H9 (cell line): ENCODE measurements around the gene CCDC18. TPM values are rescaled to one million over a fixed set of nuclear protein-coding genes. Genes with fewer than 3 reads are reported as not detected.

Experiments
- DNase-seq: peaks from one replicate; pipeline ENCODE4 v3.0.0-alpha.2; 2017
- H2AFZ ChIP-seq: one replicate; pipeline ENCODE4 v1.6.1; 2013; ENCODE audit warnings: mild to moderate bottlenecking, low read length, control low read depth, moderate library complexity
- H2AK5ac ChIP-seq: 2 replicates; pipeline ENCODE4 v1.6.1; 2013; ENCODE audit warnings: low read length, control low read depth, mixed read lengths; ENCODE audit not compliant: insufficient read length
- H2BK120ac ChIP-seq: one replicate; pipeline ENCODE4 v1.6.1; 2013; ENCODE audit warnings: low read depth, mild to moderate bottlenecking, low read length, control low read depth, inconsistent platforms; ENCODE audit not compliant: poor library complexity, severe bottlenecking
- H2BK12ac ChIP-seq: 2 replicates; pipeline ENCODE4 v1.6.1; 2013; ENCODE audit warnings: low read length, control low read depth, mixed read lengths, low read depth; ENCODE audit not compliant: insufficient read length
- H2BK15ac ChIP-seq: 2 replicates; pipeline ENCODE4 v1.6.1; 2013; ENCODE audit warnings: low read depth, low read length, control low read depth
- H2BK20ac ChIP-seq: one replicate; pipeline ENCODE4 v1.6.1; 2013; ENCODE audit warnings: low read depth, mild to moderate bottlenecking, low read length, control low read depth, inconsistent platforms; ENCODE audit not compliant: poor library complexity, severe bottlenecking
- H2BK5ac ChIP-seq: 2 replicates; pipeline ENCODE4 v1.6.1; 2013; ENCODE audit warnings: low read length, control low read depth, mixed read lengths; ENCODE audit not compliant: insufficient read length
- H3K14ac ChIP-seq: 2 replicates; pipeline ENCODE4 v1.6.1; 2013; ENCODE audit warnings: low read length, control low read depth; ENCODE audit not compliant: insufficient read depth
- H3K18ac ChIP-seq: 2 replicates; pipeline ENCODE4 v1.6.1; 2013; ENCODE audit warnings: low read depth, mild to moderate bottlenecking, mixed read lengths, low read length, control low read depth; ENCODE audit not compliant: insufficient read length
- H3K23ac ChIP-seq: 2 replicates; pipeline ENCODE4 v1.6.1; 2013; ENCODE audit warnings: low read length, control low read depth, mixed read lengths, low read depth; ENCODE audit not compliant: insufficient read length
- H3K23me2 ChIP-seq: 2 replicates; pipeline ENCODE4 v1.6.1; 2013; ENCODE audit warnings: low read depth, mild to moderate bottlenecking, mixed read lengths, low read length, control low read depth; ENCODE audit not compliant: insufficient read length, poor library complexity, severe bottlenecking
- H3K27ac ChIP-seq: 2 replicates; pipeline ENCODE4 v1.5.1; 2013; ENCODE audit warnings: low read length, control low read depth, mixed read lengths, low read depth; ENCODE audit not compliant: insufficient read length
- H3K27me3 ChIP-seq: 2 replicates; pipeline ENCODE4 v1.6.1; 2013; ENCODE audit warnings: low read length, control low read depth, inconsistent platforms; ENCODE audit not compliant: insufficient read depth
- H3K4ac ChIP-seq: 2 replicates; pipeline ENCODE4 v1.6.1; 2013; ENCODE audit warnings: low read depth, mild to moderate bottlenecking, control low read depth, inconsistent platforms, low read length, moderate library complexity
- H3K4me1 ChIP-seq: 2 replicates; pipeline ENCODE4 v1.6.1; 2013; ENCODE audit warnings: low read length, control low read depth, inconsistent platforms; ENCODE audit not compliant: insufficient read depth
- H3K4me2 ChIP-seq: 2 replicates; pipeline ENCODE4 v1.6.1; 2013; ENCODE audit warnings: low read length, control low read depth, mixed read lengths; ENCODE audit not compliant: insufficient read length, insufficient read depth
- H3K56ac ChIP-seq: 2 replicates; pipeline ENCODE4 v1.6.1; 2013; ENCODE audit warnings: low read depth, mild to moderate bottlenecking, mixed read lengths, low read length, control low read depth; ENCODE audit not compliant: insufficient read length
- H3K79me1 ChIP-seq: 2 replicates; pipeline ENCODE4 v1.6.1; 2013; ENCODE audit warnings: low read depth, mild to moderate bottlenecking, moderate library complexity, low read length, control low read depth, inconsistent platforms; ENCODE audit not compliant: insufficient read depth, poor library complexity, severe bottlenecking
- H3K79me2 ChIP-seq: 2 replicates; pipeline ENCODE4 v1.6.1; 2013; ENCODE audit warnings: low read length, control low read depth, inconsistent platforms; ENCODE audit not compliant: insufficient read depth
- H3K9ac ChIP-seq: 2 replicates; pipeline ENCODE4 v1.6.1; 2013; ENCODE audit warnings: low read length, control low read depth, mixed read lengths; ENCODE audit not compliant: insufficient read length; ENCODE audit errors: extremely low read depth
- H3K9me3 ChIP-seq: one replicate; pipeline ENCODE4 v1.6.1; 2013; ENCODE audit warnings: low read depth, low read length, inconsistent platforms; ENCODE audit not compliant: control insufficient read depth
- H3T11ph ChIP-seq: one replicate; pipeline ENCODE4 v1.6.1; 2013; ENCODE audit warnings: mild to moderate bottlenecking, low read length, control low read depth, inconsistent platforms
- H4K20me1 ChIP-seq: one replicate; pipeline ENCODE4 v1.6.1; 2013; ENCODE audit not compliant: control insufficient read depth, insufficient read length, insufficient read depth
- H4K5ac ChIP-seq: 2 replicates; pipeline ENCODE4 v1.6.1; 2013; ENCODE audit warnings: low read depth, mild to moderate bottlenecking, mixed read lengths, low read length, control low read depth; ENCODE audit not compliant: insufficient read length
- H4K8ac ChIP-seq: replicated peaks from 2 replicates; pipeline ENCODE4 v1.6.1; 2013; ENCODE audit warnings: low read length, control low read depth, mixed read lengths, low read depth; ENCODE audit not compliant: insufficient read length
- H4K91ac ChIP-seq: 2 replicates; pipeline ENCODE4 v1.6.1; 2013; ENCODE audit warnings: low read depth, mild to moderate bottlenecking, moderate library complexity, mixed read lengths, low read length, control low read depth; ENCODE audit not compliant: insufficient read length
- H3K27ac Mint-ChIP-seq, 3 experiments: 2 replicates in 2 of 3; 3 replicates in 1 of 3; pipeline ENCODE4 v1.8.0; 2020 to 2021; ENCODE audit warnings: mixed read lengths in 3 of 3, mild to moderate bottlenecking in 1 of 3, moderate library complexity in 1 of 3
- H3K27me3 Mint-ChIP-seq: 2 replicates; pipeline ENCODE4 v1.8.0; 2021; ENCODE audit warnings: low read depth, mild to moderate bottlenecking, moderate library complexity, mixed read lengths
- H3K36me3 Mint-ChIP-seq, 3 experiments: 2 replicates in 2 of 3; 3 replicates in 1 of 3; pipeline ENCODE4 v1.8.0; 2020 to 2021; ENCODE audit warnings: low read depth in 3 of 3, mixed read lengths in 3 of 3; ENCODE audit not compliant: insufficient read depth in 1 of 3
- H3K4me1 Mint-ChIP-seq, 2 experiments: 2 replicates each; pipeline ENCODE4 v1.8.0; 2020; ENCODE audit warnings: mixed read lengths in 2 of 2
- H3K4me3 Mint-ChIP-seq, 2 experiments: 2 replicates in 1 of 2; 3 replicates in 1 of 2; pipeline ENCODE4 v1.8.0; 2020 to 2021; ENCODE audit warnings: mild to moderate bottlenecking in 2 of 2, mixed read lengths in 2 of 2, moderate library complexity in 1 of 2
- H3K9me3 Mint-ChIP-seq, 2 experiments: 2 replicates in 1 of 2; 3 replicates in 1 of 2; pipeline ENCODE4 v1.8.0; 2020; ENCODE audit warnings: mild to moderate bottlenecking in 2 of 2, mixed read lengths in 2 of 2, moderate library complexity in 1 of 2
- CTCF ChIP-seq: fragments of 200-600 bp; sonication (generic); conservative IDR thresholded peaks from 3 replicates; pipeline ENCODE4 v1.8.0; 2021; ENCODE audit warnings: antibody characterized with exemption, mild to moderate bottlenecking
- WGBS: extraction: QIAGEN DNeasy Blood & Tissue Kit; methylation state at CpG from one replicate; pipeline ENCODE4 v1.1.7; 2013; ENCODE audit warnings: missing lambda C conversion rate, low lambda C conversion rate, mixed read lengths; ENCODE audit not compliant: insufficient read length; ENCODE audit errors: extremely low coverage; 5-methylcytosine and 5-hydroxymethylcytosine counted together
- total RNA-seq: library from RNA; stranded (reverse); gene quantifications from 2 replicates; pipeline ENCODE4 v1.2.1, GENCODE V29; 2021

CCDC18 gene
- total RNA-seq, 1 experiment from 2014 or later, result 19.5 TPM

GRCh38 chr1:93252598-93252997 lies 72.1 kb downstream of the CCDC18 start:
- Histone ChIP-seq H2AK5ac (no peak overlapping the region), H2BK5ac (no peak overlapping the region), H2BK12ac (no peak overlapping the region), H3K27me3 (no peaks in the 10 kb centered on the region), H4K91ac (no peak overlapping the region), H3K9ac (no peak overlapping the region), H2AFZ (no peak overlapping the region), H2BK120ac (no peak overlapping the region), H3K4me1 (no peaks in the 10 kb centered on the region), H3K23me2 (no peaks in the 10 kb centered on the region), H3K18ac (no peak overlapping the region), H4K5ac (no peak overlapping the region), H3K23ac (no peak overlapping the region), H2BK20ac (no peak overlapping the region), H3K9me3 (no peaks in the 10 kb centered on the region), H3K4me2 (no peak overlapping the region), H4K8ac (no peak overlapping the region), H3K79me1 (no peaks in the 10 kb centered on the region), H4K20me1 (no peaks in the 10 kb centered on the region), H3K79me2 (no peaks in the 10 kb centered on the region), H3K27ac (no peak overlapping the region), H3T11ph (no peak overlapping the region), H2BK15ac (no peak overlapping the region), H3K4ac (no peak overlapping the region), H3K56ac (no peak overlapping the region), H3K14ac (no peak overlapping the region)
- H3K4me1 Mint-ChIP-seq, result peaks cover 12 to 17% of the 10 kb centered on the region in 2 experiments
- WGBS, result no CpG with 5 or more reads among the region's 2 CpGs
- H3K27ac Mint-ChIP-seq, result peak overlapping the region in 1 of 3 experiments; percentile 85; a peak in 2 of 7 replicates
- no peak for DNase-seq
- H3K36me3 Mint-ChIP-seq, result peaks cover 6 to 16% (median 9%) of the 10 kb centered on the region in 3 experiments; a peak in 5 of 7 replicates
- no peak for TF ChIP-seq CTCF
- no peak overlapping the region for H3K4me3 Mint-ChIP-seq
- H3K27me3 Mint-ChIP-seq, result no peaks in the 10 kb centered on the region; the same call in 1 of the 2 replicates
- no peaks in the 10 kb centered on the region for H3K9me3 Mint-ChIP-seq
